ENCODE results near the gene BOD1L1.

BOD1L1 gene

GRCh38 chr4:13537832-13538177 lies 89.7 kb downstream of the BOD1L1 start:
- no peak for DNase-seq

- DNase-seq: no peak
Observed at GRCh38 chr4:13537011-13537831, 90.3 kb downstream of the BOD1L1 start.

- DNase-seq: no peak
Observed at GRCh38 chr4:13536607-13537006, 90.9 kb downstream of the BOD1L1 start.

- DNase-seq: no peak
Observed at GRCh38 chr4:13535708-13536361, 91.7 kb downstream of the BOD1L1 start.

GRCh38 chr4:13535118-13535517 lies 92.4 kb downstream of the BOD1L1 start:
- no peak for DNase-seq

- no peak for DNase-seq
Observed at GRCh38 chr4:13534344-13535063, 93.0 kb downstream of the BOD1L1 start.

- DNase-seq: no peak
Observed at GRCh38 chr4:13533670-13534343, 93.7 kb downstream of the BOD1L1 start.

- no peak for DNase-seq
Observed at GRCh38 chr4:13531625-13531998, 95.9 kb downstream of the BOD1L1 start.

- no peak for DNase-seq
Observed at GRCh38 chr4:13530823-13531624, 96.5 kb downstream of the BOD1L1 start.

- DNase-seq: no peak
Observed at GRCh38 chr4:13529128-13529919, 98.2 kb downstream of the BOD1L1 start.

- no peak for DNase-seq
Observed at GRCh38 chr4:13528821-13529127, 98.8 kb downstream of the BOD1L1 start.

GRCh38 chr4:13527981-13528820 lies 99.3 kb downstream of the BOD1L1 start:
- DNase-seq: no peak

- no peak for DNase-seq
Observed at GRCh38 chr4:13527192-13527980, 100.1 kb downstream of the BOD1L1 start.

- DNase-seq: no peak
Observed at GRCh38 chr4:13526658-13527057, 100.9 kb downstream of the BOD1L1 start.

GRCh38 chr4:13525606-13526281 lies 101.8 kb downstream of the BOD1L1 start:
- DNase-seq: no peak

GRCh38 chr4:13524504-13525243 lies 102.9 kb downstream of the BOD1L1 start:
- no peak for DNase-seq

- DNase-seq: no peak
Observed at GRCh38 chr4:13523591-13524503, 103.7 kb downstream of the BOD1L1 start.

GRCh38 chr4:13523105-13523477 lies 104.4 kb downstream of the BOD1L1 start:
- no peak for DNase-seq
